K562 (cell line): ENCODE measurements around the gene CYP46A1. TPM values are rescaled to one million over a fixed set of nuclear protein-coding genes. Genes with fewer than 3 reads are reported as not detected.

Experiments used
- ATAC-seq: fragments of 200-7000 bp; cut with Tn5 transposase; 3 replicates; pipeline ENCODE4 v1.9.1; 2020; ENCODE audit warnings: moderate library complexity
- BruUV-seq: library from RNA; stranded (reverse); fragments of 400-500 nt; replicated peaks from 2 replicates; lab custom pipeline; 2021; lab: Mats Ljungman, UMichigan
- CTCF ChIA-PET: fragments of 300-600 bp; formaldehyde crosslinking; extraction: SDS; loops from one replicate; lab custom pipeline; 2021; ENCODE audit warnings: low intra/inter-chr PET ratio; lab: Yijun Ruan, JAX
- POLR2A ChIA-PET: fragments of 300-600, 350-650 bp; sonication (Branson Sonifier 250); formaldehyde crosslinking; extraction: SDS; loops from one replicate; lab custom pipeline; 2021; ENCODE audit warnings: antibody characterized with exemption, inconsistent platforms; lab: Yijun Ruan, JAX
- DNase-seq, 4 experiments: peaks; one replicate each; pipeline versions ENCODE4 v3.0.0 to v3.0.0-alpha.2; 2011 to 2018; ENCODE audit warnings: low spot score in 3 of 4, mixed read lengths in 3 of 4; ENCODE audit errors: extremely low read depth in 1 of 4
- FAIRE-seq: peaks from 2 replicates; lab custom pipeline; 2011; peaks lifted over from hg19 to GRCh38; lab: Jason Lieb, UNC
- H2AFZ ChIP-seq: 2 replicates; pipeline ENCODE4 v1.6.0; 2011; ENCODE audit warnings: low read depth, low read length, control low read depth, inconsistent platforms
- H3K27ac ChIP-seq: fragments of 200-600 bp; 3 replicates; pipeline ENCODE4 v1.8.0; 2011; ENCODE audit warnings: low read depth, mild to moderate bottlenecking, control low read depth, inconsistent platforms, low read length, moderate library complexity, mixed read lengths; ENCODE audit errors: extremely low read depth
- H3K27me3 ChIP-seq, 2 experiments: fragments of 300-600 bp in 1 of 2; 2 replicates in 1 of 2; 3 replicates in 1 of 2; pipeline versions ENCODE4 v1.6.0 to v1.8.0; 2011; ENCODE audit warnings: inconsistent platforms in 2 of 2, low read length in 2 of 2, mild to moderate bottlenecking in 1 of 2, mixed read lengths in 1 of 2, moderate library complexity in 1 of 2; ENCODE audit not compliant: control insufficient read depth in 2 of 2, insufficient read depth in 2 of 2
- H3K36me3 ChIP-seq: fragments of 300-600 bp; 3 replicates; pipeline ENCODE4 v1.8.0; 2011; ENCODE audit warnings: mild to moderate bottlenecking, low read length, inconsistent platforms; ENCODE audit not compliant: control insufficient read depth, insufficient read depth
- H3K4me1 ChIP-seq, 2 experiments: fragments of 200-600 bp in 1 of 2; replicated peaks in 1 of 2; 2 replicates in 1 of 2; 3 replicates in 1 of 2; pipeline versions ENCODE4 v1.5.1 to v1.8.0; 2011; ENCODE audit warnings: inconsistent platforms in 2 of 2, low read length in 2 of 2, mild to moderate bottlenecking in 1 of 2, mixed read lengths in 1 of 2, moderate library complexity in 1 of 2; ENCODE audit not compliant: control insufficient read depth in 2 of 2, insufficient read depth in 2 of 2
- H3K4me2 ChIP-seq: 2 replicates; pipeline ENCODE4 v1.6.1; 2011; ENCODE audit warnings: low read length, control low read depth, inconsistent platforms, mixed read lengths; ENCODE audit not compliant: insufficient read depth
- H3K4me3 ChIP-seq: fragments of 200-600 bp; sonication (generic), shearing (Covaris generic); 2 replicates; pipeline ENCODE4 v1.5.1; 2016; ENCODE audit warnings: control low read depth, inconsistent platforms
- H3K79me2 ChIP-seq: fragments of 200-600 bp; 3 replicates; pipeline ENCODE4 v1.8.0; 2011; ENCODE audit warnings: low read length, inconsistent platforms; ENCODE audit not compliant: control insufficient read depth, insufficient read depth
- H3K9ac ChIP-seq, 2 experiments: 2 replicates each; pipeline versions ENCODE4 v1.6.0 to v1.6.1; 2011; ENCODE audit warnings: low read depth in 2 of 2, low read length in 2 of 2, control low read depth in 1 of 2, inconsistent platforms in 1 of 2, mild to moderate bottlenecking in 1 of 2, mixed read lengths in 1 of 2; ENCODE audit not compliant: insufficient read depth in 1 of 2
- H3K9me1 ChIP-seq: one replicate; pipeline ENCODE4 v1.6.0; 2011; ENCODE audit warnings: inconsistent platforms, mild to moderate bottlenecking, low read length, moderate library complexity; ENCODE audit not compliant: control insufficient read depth, insufficient read depth
- H3K9me3 ChIP-seq: replicated peaks from 2 replicates; pipeline ENCODE4 v1.5.1; 2011; ENCODE audit warnings: low read depth, low read length, inconsistent platforms; ENCODE audit not compliant: control insufficient read depth, insufficient read depth
- H4K20me1 ChIP-seq: replicated peaks from 2 replicates; pipeline ENCODE4 v1.6.1; 2011; ENCODE audit warnings: low read length, inconsistent platforms, mixed read lengths; ENCODE audit not compliant: control insufficient read depth, insufficient read depth
- FOXJ2 ChIP-seq: fragments of 200-800 bp; sonication (Bioruptor generic); IDR thresholded peaks from 2 replicates; pipeline ENCODE4 v1.6.1; 2016; ENCODE audit warnings: missing genetic modification characterization, missing compliant biosample characterization
- GTF2A2 ChIP-seq: IDR thresholded peaks from 2 replicates; pipeline ENCODE4 v1.6.1; 2016; ENCODE audit warnings: mild to moderate bottlenecking, missing genetic modification characterization, missing compliant biosample characterization
- HDAC8 ChIP-seq: fragments of 450-650 bp; IDR thresholded peaks from 2 replicates; pipeline ENCODE4 v1.6.1; 2016; ENCODE audit warnings: mild to moderate bottlenecking, missing genetic modification characterization, moderate library complexity, missing compliant biosample characterization
- HDGF ChIP-seq: fragments of 450-650 bp; IDR thresholded peaks from 2 replicates; pipeline ENCODE4 v1.6.1; 2016
- HEY1 ChIP-seq: fragments of 250-450 bp; sonication (Bioruptor Pico); IDR thresholded peaks from 2 replicates; pipeline ENCODE4 v1.5.0; 2020; ENCODE audit warnings: mild to moderate bottlenecking, moderate library complexity, borderline replicate concordance
- LEF1 ChIP-seq: fragments of 450-650 bp; IDR thresholded peaks from 2 replicates; pipeline ENCODE4 v1.6.1; 2016; ENCODE audit warnings: mild to moderate bottlenecking
- NCOR1 ChIP-seq: fragments of 450-650 bp; IDR thresholded peaks from 2 replicates; pipeline ENCODE4 v1.6.1; 2016; ENCODE audit warnings: mild to moderate bottlenecking, moderate library complexity
- NFE2 ChIP-seq: IDR thresholded peaks from 2 replicates; pipeline ENCODE4 v1.6.1; 2014; ENCODE audit warnings: antibody characterized with exemption, low read depth
- PRPF4 ChIP-seq: fragments of 200-400 bp; formaldehyde crosslinking; IDR thresholded peaks from one replicate; pipeline ENCODE4 v1.6.1; 2017; ENCODE audit warnings: low read length, low read depth, mild to moderate bottlenecking; ENCODE audit not compliant: insufficient read depth, poor library complexity, severe bottlenecking
- RBFOX2 ChIP-seq: fragments of 200-400 bp; formaldehyde crosslinking; IDR thresholded peaks from 2 replicates; pipeline ENCODE4 v1.6.1; 2017; ENCODE audit warnings: low read depth, mild to moderate bottlenecking, low read length, moderate library complexity
- SMARCC2 ChIP-seq: fragments of 450-650 bp; IDR thresholded peaks from 2 replicates; pipeline ENCODE4 v1.6.1; 2017; ENCODE audit warnings: antibody characterized with exemption, moderate library complexity, mild to moderate bottlenecking, low read depth
- STAG1 ChIP-seq: sonication (generic); formaldehyde crosslinking; IDR thresholded peaks from 2 replicates; pipeline ENCODE4 v1.5.0; 2020; ENCODE audit warnings: missing genetic modification reagents, borderline replicate concordance
- ZBTB1 ChIP-seq: sonication (generic); formaldehyde crosslinking; IDR thresholded peaks from 2 replicates; pipeline ENCODE4 v1.8.1; 2023; ENCODE audit warnings: missing genetic modification reagents, low read depth, mild to moderate bottlenecking, borderline replicate concordance
- ZKSCAN3 ChIP-seq: fragments of 250-450 bp; sonication (Bioruptor Pico); IDR thresholded peaks from 2 replicates; pipeline ENCODE4 v1.4.0; 2020
- ZNF124 ChIP-seq: sonication (generic); formaldehyde crosslinking; IDR thresholded peaks from 2 replicates; pipeline ENCODE4 v1.8.1; 2022; ENCODE audit warnings: missing genetic modification reagents
- ZNF197 ChIP-seq: fragments of 200-800 bp; sonication (Bioruptor generic); IDR thresholded peaks from 2 replicates; pipeline ENCODE4 v1.6.1; 2016; ENCODE audit warnings: low read depth, missing genetic modification characterization, missing compliant biosample characterization
- ZNF217 ChIP-seq: sonication (generic); formaldehyde crosslinking; IDR thresholded peaks from 2 replicates; pipeline ENCODE4 v1.8.0; 2022; ENCODE audit warnings: mild to moderate bottlenecking, missing genetic modification reagents
- ZNF717 ChIP-seq: fragments of 250-450 bp; sonication (Bioruptor Pico); IDR thresholded peaks from 2 replicates; pipeline ENCODE4 v1.5.0; 2021
- WGBS: fragments of 100-300 bp; shearing (Covaris generic); methylation state at CpG from one replicate; pipeline ENCODE4 v1.1.6; 2016; ENCODE audit warnings: low coverage, mixed read lengths; ENCODE audit not compliant: insufficient coverage; ENCODE audit errors: missing lambda C conversion rate; 5-methylcytosine and 5-hydroxymethylcytosine counted together
- in situ Hi-C: fragments of 300-500 bp; cut with MboI; formaldehyde crosslinking; loops from 4 replicates; pipeline ENCODE4 v1.15.0; 2018; ENCODE audit warnings: inconsistent platforms, mixed read lengths
- intact Hi-C: fragments of 100-400 bp; cut with micrococcal nuclease; formaldehyde crosslinking; loops from 2 replicates; pipeline ENCODE4 v1.14.2; 2022
- polyA plus RNA-seq, 8 experiments: library from polyadenylated mRNA; depleted of rRNA in 4 of 8; stranded (reverse) in 5 of 8; unstranded in 3 of 8; fragments of >200 nt; fragmentation: Nextera tagmentation in 2 of 8; fragmentation: Illumina TruSeq in 1 of 8; extraction: Ambion mirVana in 2 of 8; extraction: Trizol in 1 of 8; gene quantifications; 2 replicates each; pipeline versions ENCODE4 v1.2.1 to v1.2.3, GENCODE V29; 2011 to 2014; ENCODE audit warnings: inconsistent platforms in 1 of 8, missing spikeins in 1 of 8
- total RNA-seq, 7 experiments: library from RNA; depleted of rRNA in 6 of 7; stranded (reverse); fragments of >200 nt in 6 of 7; fragmentation: Illumina TruSeq in 2 of 7; extraction: Trizol in 2 of 7; gene quantifications; 2 replicates each; pipeline versions ENCODE4 v1.2.1 to v1.2.3, GENCODE V29; 2011 to 2021; ENCODE audit warnings: low replicate concordance in 1 of 7
- TF ChIP-seq, protein P1 (sequence below): IDR thresholded peaks from 3 replicates; pipeline ENCODE4 v1.6.1; 2011; ENCODE audit warnings: borderline replicate concordance, mild to moderate bottlenecking, moderate library complexity; ENCODE audit not compliant: insufficient read length; ENCODE audit errors: extremely low read depth
- TF ChIP-seq, protein P2 (sequence below): fragments of 450-650 bp; IDR thresholded peaks from 2 replicates; pipeline ENCODE4 v1.7.0; 2016; ENCODE audit warnings: borderline replicate concordance

CYP46A1 gene
- total and polyA plus RNA-seq, 9 of the 15 experiments (the other 6 are each of a cell fraction or from before 2014, with no cell fraction given), result not detected

DNA sequence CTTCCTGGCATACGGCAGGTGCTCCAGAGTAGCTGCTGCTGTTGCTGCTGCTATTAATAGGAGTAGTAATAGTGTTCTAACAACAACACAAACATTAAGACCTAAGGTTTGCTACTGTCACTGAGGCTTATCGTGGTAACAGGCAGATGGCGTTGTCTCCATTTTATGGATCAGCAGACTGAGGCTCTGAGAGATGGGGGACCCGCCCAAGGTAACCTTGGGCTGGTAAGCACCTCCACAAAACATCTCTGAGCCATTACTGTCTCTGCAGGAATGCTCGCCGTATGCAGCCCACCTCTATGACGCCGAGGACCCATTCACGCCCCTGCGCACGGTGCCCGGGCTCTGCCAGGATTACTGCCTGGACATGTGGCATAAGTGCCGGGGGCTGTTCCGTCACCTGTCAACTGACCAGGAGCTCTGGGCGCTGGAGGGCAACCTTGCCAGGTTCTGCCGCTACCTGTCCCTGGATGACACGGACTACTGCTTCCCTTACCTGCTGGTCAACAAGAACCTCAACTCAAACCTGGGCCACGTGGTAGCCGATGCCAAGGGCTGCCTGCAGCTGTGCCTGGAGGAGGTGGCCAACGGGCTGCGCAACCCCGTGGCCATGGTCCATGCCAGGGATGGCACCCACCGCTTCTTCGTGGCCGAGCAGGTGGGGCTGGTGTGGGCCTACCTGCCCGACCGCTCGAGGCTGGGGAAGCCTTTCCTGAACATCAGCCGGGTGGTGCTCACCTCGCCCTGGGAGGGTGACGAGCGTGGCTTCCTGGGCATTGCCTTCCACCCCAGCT is 31.9 kb upstream of the CYP46A1 start:
- in situ Hi-C loops (no loop called here), intact Hi-C loops (no loop called here)
- no peaks in the 10 kb centered on the region for H3K79me2 ChIP-seq
- no peaks in the 10 kb centered on the region for H3K9me1 ChIP-seq
- H2AFZ ChIP-seq, result no peak overlapping the region
- H3K36me3 ChIP-seq, result no peaks in the 10 kb centered on the region
- no peak overlapping the region for H3K4me3 ChIP-seq
- ChIA-PET CTCF (no interaction called here), POLR2A (interaction anchor here (0.6 kb wide), 1 partner anchor 174 kb away, joined by 3 read pairs; no protein-coding TSS in a partner anchor)
- no TSS peak for BruUV-seq
- H3K27ac ChIP-seq, result no peak overlapping the region
- DNase-seq (no peak), ATAC-seq (no peak), FAIRE-seq (no peak)
- H3K27me3 ChIP-seq, result peaks cover 3 to 53% of the 10 kb centered on the region in 2 experiments; a peak in 4 of 5 replicates
- no peak overlapping the region for H3K4me2 ChIP-seq
- peaks cover 0 to 7% of the 10 kb centered on the region in 2 experiments; a peak in 2 of 5 replicates for H3K4me1 ChIP-seq
- H3K9ac ChIP-seq, result no peak overlapping the region
- WGBS, result 30% methylated on average over 29 of the region's 32 CpGs
- no peaks in the 10 kb centered on the region for H3K9me3 ChIP-seq
- no peak for TF ChIP-seq HDAC8 (tag)
- no peak for TF ChIP-seq SMARCC2
- TF ChIP-seq LEF1, result no peak
- no peak for TF ChIP-seq HEY1 (CRISPR knock-in tag)
- no peak for TF ChIP-seq STAG1 (CRISPR knock-in tag)
- TF ChIP-seq ZNF217 (CRISPR knock-in tag), result no peak
- no peak for TF ChIP-seq ZNF197 (CRISPR knock-in tag)
- TF ChIP-seq RBFOX2, result no peak
- no peak for TF ChIP-seq GTF2A2 (tag)
- no peak for TF ChIP-seq HDGF
- TF ChIP-seq PRPF4, result no peak
- no peak for TF ChIP-seq NFE2
- no peak for TF ChIP-seq FOXJ2
- no peak for TF ChIP-seq ZNF124 (CRISPR knock-in tag)
- TF ChIP-seq, protein P1, sequence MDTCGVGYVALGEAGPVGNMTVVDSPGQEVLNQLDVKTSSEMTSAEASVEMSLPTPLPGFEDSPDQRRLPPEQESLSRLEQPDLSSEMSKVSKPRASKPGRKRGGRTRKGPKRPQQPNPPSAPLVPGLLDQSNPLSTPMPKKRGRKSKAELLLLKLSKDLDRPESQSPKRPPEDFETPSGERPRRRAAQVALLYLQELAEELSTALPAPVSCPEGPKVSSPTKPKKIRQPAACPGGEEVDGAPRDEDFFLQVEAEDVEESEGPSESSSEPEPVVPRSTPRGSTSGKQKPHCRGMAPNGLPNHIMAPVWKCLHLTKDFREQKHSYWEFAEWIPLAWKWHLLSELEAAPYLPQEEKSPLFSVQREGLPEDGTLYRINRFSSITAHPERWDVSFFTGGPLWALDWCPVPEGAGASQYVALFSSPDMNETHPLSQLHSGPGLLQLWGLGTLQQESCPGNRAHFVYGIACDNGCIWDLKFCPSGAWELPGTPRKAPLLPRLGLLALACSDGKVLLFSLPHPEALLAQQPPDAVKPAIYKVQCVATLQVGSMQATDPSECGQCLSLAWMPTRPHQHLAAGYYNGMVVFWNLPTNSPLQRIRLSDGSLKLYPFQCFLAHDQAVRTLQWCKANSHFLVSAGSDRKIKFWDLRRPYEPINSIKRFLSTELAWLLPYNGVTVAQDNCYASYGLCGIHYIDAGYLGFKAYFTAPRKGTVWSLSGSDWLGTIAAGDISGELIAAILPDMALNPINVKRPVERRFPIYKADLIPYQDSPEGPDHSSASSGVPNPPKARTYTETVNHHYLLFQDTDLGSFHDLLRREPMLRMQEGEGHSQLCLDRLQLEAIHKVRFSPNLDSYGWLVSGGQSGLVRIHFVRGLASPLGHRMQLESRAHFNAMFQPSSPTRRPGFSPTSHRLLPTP, result no peak
- no peak for TF ChIP-seq NCOR1
- TF ChIP-seq, protein P2, sequence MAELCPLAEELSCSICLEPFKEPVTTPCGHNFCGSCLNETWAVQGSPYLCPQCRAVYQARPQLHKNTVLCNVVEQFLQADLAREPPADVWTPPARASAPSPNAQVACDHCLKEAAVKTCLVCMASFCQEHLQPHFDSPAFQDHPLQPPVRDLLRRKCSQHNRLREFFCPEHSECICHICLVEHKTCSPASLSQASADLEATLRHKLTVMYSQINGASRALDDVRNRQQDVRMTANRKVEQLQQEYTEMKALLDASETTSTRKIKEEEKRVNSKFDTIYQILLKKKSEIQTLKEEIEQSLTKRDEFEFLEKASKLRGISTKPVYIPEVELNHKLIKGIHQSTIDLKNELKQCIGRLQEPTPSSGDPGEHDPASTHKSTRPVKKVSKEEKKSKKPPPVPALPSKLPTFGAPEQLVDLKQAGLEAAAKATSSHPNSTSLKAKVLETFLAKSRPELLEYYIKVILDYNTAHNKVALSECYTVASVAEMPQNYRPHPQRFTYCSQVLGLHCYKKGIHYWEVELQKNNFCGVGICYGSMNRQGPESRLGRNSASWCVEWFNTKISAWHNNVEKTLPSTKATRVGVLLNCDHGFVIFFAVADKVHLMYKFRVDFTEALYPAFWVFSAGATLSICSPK, result no peak
- TF ChIP-seq ZNF717 (CRISPR knock-in tag), result no peak
- no peak for TF ChIP-seq ZBTB1 (CRISPR knock-in tag)
- TF ChIP-seq ZKSCAN3, result no peak
- peaks cover 5% of the 10 kb centered on the region; the same call in 1 of the 2 replicates for H4K20me1 ChIP-seq
